ENCODE results near the gene RTN3. TPM values are rescaled to one million over a fixed set of nuclear protein-coding genes. Genes with fewer than 3 reads are reported as not detected.
A peak's percentile ranks its signal among the peaks of the same experiment; 100 is the strongest.

The RTN3 gene
- total RNA-seq, 2 donors from 2014 or later, result 128 to 160 TPM

DNA sequence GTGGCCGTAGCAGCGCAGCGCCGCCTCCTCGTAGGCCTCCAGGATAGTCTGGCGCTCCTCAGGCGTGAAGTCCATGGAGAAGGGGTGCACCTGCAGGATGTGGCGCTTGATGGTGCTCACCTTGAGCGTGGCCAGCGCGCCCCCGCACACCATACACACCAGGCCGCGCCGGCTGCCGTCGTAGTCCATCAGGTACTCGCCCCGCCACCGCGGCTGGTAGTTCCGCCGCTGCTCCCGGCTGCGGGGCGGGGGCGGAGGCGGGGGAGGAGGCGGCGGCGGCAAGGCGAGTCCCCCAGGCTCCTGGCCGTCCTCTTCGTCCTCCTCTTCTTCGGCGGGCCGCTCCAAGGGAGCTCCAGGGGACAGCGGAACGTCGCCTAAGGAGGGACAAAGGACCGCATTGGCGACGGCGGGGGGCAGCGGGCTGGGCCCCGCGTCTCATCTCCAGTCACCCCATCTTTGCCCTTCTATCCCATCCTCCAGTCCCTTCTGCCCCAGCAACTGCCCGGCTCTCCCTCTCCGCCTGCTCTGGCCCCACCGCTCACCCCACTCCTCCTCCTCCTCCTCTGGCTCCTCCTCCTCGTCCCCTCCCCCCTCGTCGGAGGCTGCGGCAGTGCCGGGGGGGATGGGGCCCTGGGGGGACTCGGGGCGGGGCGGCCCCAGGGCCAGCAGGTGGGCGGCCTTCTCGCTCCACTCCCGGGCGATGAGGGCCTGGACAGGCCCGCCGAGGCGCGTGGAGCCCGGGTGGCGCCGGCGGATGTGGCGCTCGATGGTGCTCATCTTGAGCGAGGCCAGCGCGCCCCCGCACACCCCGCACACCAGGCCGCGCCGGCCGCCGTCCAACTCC is 82.4 kb downstream of the RTN3 start:
- peak overlapping the region; percentile 72 for H3K27ac Mint-ChIP-seq
- Histone ChIP-seq H3K4me3 (ENCODE audit: low read length) (peak overlapping the region; percentile 82), H3K9ac (ENCODE audit: extremely low read depth, low read length, poor library complexity, severe bottlenecking) (peak overlapping the region; percentile 59), H3K9me3 (ENCODE audit: control insufficient read depth, low read length) (no peaks in the 10 kb centered on the region), H3K36me3 (ENCODE audit: control insufficient read depth, insufficient read depth, low read length) (peaks cover 16% of the 10 kb centered on the region), H3K27me3 (ENCODE audit: control insufficient read depth, insufficient read depth, low read length, poor library complexity, severe bottlenecking) (no peaks in the 10 kb centered on the region), H3K4me1 (ENCODE audit: control insufficient read depth, insufficient read depth, low read length) (peaks cover 6% of the 10 kb centered on the region), H3K27ac (ENCODE audit: low read depth, low read length) (peak overlapping the region; percentile 84)
- 13 to 14% methylated on average over 23 to 82 of the region's 82 CpGs for WGBS, 2 experiments (ENCODE audit: insufficient coverage in 1 of 2, insufficient read length in 1 of 2)
- DNase-seq, result peak; percentile 91
- H3K4me3 Mint-ChIP-seq, result peak overlapping the region; percentile 89
- peaks cover 39% of the 10 kb centered on the region for H3K4me1 Mint-ChIP-seq
- peaks cover 21% of the 10 kb centered on the region for H3K36me3 Mint-ChIP-seq (ENCODE audit: low read depth)
- H3K27me3 Mint-ChIP-seq (ENCODE audit: insufficient read depth), result no peaks in the 10 kb centered on the region
- TF ChIP-seq CTCF (conservative IDR thresholded peaks at IDR 0.05), result no peak
- no peaks in the 10 kb centered on the region for H3K9me3 Mint-ChIP-seq

DNA sequence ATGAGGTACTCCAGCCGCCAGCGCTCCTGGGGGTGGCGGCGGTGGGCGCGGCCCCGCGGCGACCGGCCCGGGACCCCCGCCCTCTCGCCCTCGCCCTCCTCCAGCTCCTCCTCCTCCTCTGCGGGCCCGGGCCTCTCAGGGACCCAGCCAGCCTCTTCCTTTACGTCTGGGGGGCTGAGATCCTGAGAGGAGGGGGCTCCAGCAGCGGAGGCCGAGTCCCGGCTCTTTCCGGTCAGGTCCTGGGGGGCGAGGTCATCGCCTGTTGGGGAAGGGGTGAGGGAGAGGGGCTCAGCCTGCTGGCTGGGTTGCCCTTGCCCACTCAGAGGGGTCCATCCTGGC is 83.0 kb downstream of the RTN3 start:
- Histone ChIP-seq H3K9me3 (ENCODE audit: control insufficient read depth, low read length) (no peaks in the 10 kb centered on the region), H3K4me1 (ENCODE audit: control insufficient read depth, insufficient read depth, low read length) (peaks cover 5% of the 10 kb centered on the region), H3K36me3 (ENCODE audit: control insufficient read depth, insufficient read depth, low read length) (peaks cover 10% of the 10 kb centered on the region), H3K9ac (ENCODE audit: extremely low read depth, low read length, poor library complexity, severe bottlenecking) (no peak overlapping the region), H3K27ac (ENCODE audit: low read depth, low read length) (peak overlapping the region; percentile 53), H3K27me3 (ENCODE audit: control insufficient read depth, insufficient read depth, low read length, poor library complexity, severe bottlenecking) (no peaks in the 10 kb centered on the region), H3K4me3 (ENCODE audit: low read length) (no peak overlapping the region)
- peaks cover 15% of the 10 kb centered on the region for H3K36me3 Mint-ChIP-seq (ENCODE audit: low read depth)
- whole genome bisulfite sequencing, 2 experiments (ENCODE audit: insufficient coverage in 1 of 2, insufficient read length in 1 of 2), result 23% methylated on average over 23 of the region's 23 CpGs; no CpG with 5 or more reads in 1 of the 2 experiments
- H3K27me3 Mint-ChIP-seq (ENCODE audit: insufficient read depth), result no peaks in the 10 kb centered on the region
- H3K4me3 Mint-ChIP-seq, result peak overlapping the region; percentile 89
- H3K27ac Mint-ChIP-seq, result no peak overlapping the region
- DNase-seq, result no peak
- TF ChIP-seq CTCF (conservative IDR thresholded peaks at IDR 0.05), result no peak
- H3K9me3 Mint-ChIP-seq, result no peaks in the 10 kb centered on the region
- H3K4me1 Mint-ChIP-seq, result peaks cover 39% of the 10 kb centered on the region

DNA sequence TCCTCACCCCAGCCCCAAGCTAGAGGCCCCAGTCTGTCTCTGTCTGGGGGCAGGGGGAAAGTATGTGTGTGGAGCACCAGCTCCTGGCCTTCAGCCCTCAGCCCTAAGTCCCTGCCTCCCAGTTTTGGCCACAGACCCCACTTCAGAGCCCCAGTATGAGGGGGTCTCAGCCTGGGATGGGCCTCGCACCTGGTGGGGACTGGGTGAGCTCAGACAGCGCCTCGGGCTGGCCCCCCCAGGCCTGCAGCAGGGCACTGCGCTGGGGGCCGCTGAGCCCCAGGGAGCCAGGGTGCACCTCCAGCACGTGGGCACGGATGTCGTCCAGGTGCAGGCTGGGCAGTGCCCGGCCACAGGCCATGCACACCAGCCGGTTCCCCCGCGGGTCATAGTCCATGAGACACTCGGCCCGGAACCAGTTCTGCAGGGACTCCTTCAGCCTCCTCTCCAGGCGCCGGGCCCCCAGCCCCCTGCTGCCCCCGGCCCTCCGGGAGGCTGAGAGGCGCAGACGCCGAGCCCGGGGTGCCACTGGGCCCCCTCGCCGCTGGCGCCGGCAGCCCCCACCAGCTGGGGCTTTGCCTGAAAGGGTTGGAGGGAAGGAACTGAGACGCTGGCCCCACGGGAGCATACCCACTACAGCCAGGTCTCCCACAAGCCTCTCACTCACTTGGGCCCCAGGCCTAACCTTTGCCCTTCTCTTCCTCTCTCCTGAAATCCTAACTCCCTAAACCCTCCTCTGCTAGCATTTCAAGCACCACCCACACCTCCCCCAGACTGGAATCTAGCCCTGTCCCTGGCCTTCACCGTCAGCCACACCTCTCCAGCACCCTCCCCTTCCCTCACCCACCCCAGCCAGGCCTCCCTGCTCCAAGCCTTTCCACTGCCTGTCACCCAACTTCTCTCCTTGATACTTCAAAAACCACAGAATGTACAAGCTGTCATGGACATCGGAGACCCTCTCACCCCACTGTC is 83.7 kb downstream of the RTN3 start:
- Mint-ChIP-seq H3K4me1 (peaks cover 39% of the 10 kb centered on the region), H3K4me3 (peak overlapping the region; percentile 89), H3K27me3 (ENCODE audit: insufficient read depth) (peaks cover 3% of the 10 kb centered on the region), H3K27ac (peak overlapping the region; percentile 73), H3K9me3 (no peaks in the 10 kb centered on the region), H3K36me3 (ENCODE audit: low read depth) (peaks cover 8% of the 10 kb centered on the region)
- H3K9ac ChIP-seq (ENCODE audit: extremely low read depth, low read length, poor library complexity, severe bottlenecking), result no peak overlapping the region
- peak; percentile 86 for DNase-seq
- H3K4me1 ChIP-seq (ENCODE audit: control insufficient read depth, insufficient read depth, low read length), result peaks cover 5% of the 10 kb centered on the region
- H3K9me3 ChIP-seq (ENCODE audit: control insufficient read depth, low read length), result no peaks in the 10 kb centered on the region
- H3K4me3 ChIP-seq (ENCODE audit: low read length), result no peak overlapping the region
- H3K36me3 ChIP-seq (ENCODE audit: control insufficient read depth, insufficient read depth, low read length), result peaks cover 10% of the 10 kb centered on the region
- H3K27ac ChIP-seq (ENCODE audit: low read depth, low read length), result peak overlapping the region; percentile 53
- peaks cover 4% of the 10 kb centered on the region for H3K27me3 ChIP-seq (ENCODE audit: control insufficient read depth, insufficient read depth, low read length, poor library complexity, severe bottlenecking)
- TF ChIP-seq CTCF (conservative IDR thresholded peaks at IDR 0.05), result no peak
- WGBS, 2 experiments (ENCODE audit: insufficient coverage in 1 of 2, insufficient read length in 1 of 2), result 73 to 80% methylated on average over 12 to 30 of the region's 30 CpGs
